ENCODE data around the gene PSTPIP1.

PSTPIP1 gene

DNA sequence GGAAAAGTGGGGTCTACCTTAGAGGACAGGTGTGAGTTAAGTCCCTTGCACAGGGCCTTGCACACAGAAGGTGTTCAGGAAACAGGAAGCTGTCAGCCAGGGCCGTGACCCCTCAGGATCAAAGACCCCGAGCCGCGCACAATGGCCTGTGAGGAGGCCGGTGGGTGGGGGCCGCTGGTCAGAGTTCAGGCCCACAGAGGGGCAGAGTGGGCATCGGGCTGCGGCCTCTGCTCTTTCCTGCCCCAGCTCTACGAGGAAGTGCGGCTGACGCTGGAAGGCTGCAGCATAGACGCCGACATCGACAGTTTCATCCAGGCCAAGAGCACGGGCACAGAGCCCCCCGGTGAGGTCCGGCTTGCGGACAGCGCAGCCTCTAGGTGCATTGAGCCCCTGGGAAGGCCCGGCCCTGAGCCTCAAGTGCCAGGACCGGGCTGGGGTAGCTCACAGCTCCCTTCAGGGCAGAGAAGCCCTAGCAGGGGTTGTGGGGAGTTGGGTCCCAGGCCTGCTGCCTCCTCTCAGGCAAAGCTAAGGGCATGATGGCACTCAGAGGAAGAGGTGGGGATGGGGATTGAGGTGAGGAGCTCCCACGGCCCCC is 37.2 kb downstream of the PSTPIP1 start:
- no peak for DNase-seq

- no peak for DNase-seq
Measured at GRCh38 chr15:77032647-77033416, 37.9 kb downstream of the PSTPIP1 start.

- DNase-seq, result no peak
Measured at GRCh38 chr15:77033417-77033728, 38.4 kb downstream of the PSTPIP1 start.

GRCh38 chr15:77033729-77034671 is 39.1 kb downstream of the PSTPIP1 start:
- no peak for DNase-seq

DNA sequence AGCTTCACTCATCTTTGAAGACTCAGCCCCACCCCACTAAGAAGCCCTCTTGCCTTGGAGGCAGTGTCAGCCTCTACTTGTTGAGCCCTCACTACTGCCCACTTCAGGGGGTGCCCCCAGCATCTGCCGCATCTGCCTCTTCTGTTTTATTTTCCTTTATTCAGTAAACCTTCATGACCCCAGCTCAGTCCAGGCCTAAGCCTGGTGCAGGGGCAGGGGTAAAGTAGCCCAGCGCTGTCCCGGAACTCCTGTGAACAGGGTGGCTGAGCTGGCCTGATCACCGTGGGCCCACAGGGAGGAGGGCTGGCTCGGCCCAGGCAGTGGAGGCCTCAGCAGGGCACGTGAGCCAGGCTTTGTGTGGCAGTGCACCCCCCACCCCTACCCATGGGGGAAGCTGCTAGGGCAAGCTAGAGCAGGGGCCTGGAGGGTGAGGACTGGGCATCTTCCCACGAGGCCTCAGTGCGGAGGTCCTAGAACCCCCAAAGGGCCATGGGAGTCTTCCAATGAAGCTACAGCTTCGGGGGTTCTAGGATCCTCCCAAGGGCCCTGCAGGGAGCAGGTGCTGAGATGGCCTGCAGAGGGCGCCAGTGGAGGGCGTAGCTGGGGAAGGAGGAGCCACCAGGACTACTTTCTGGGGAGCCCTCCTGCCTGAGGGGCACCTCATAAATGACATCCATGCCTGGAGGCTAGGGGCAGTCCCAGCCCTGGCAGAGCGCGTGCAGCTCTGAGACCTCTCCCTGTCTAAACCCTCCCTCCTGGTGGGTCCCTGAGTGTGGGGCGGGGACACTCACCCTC is 40.0 kb downstream of the PSTPIP1 start:
- DNase-seq, result no peak

- no peak for DNase-seq
Measured at GRCh38 chr15:77035584-77035983, 40.7 kb downstream of the PSTPIP1 start.

DNA sequence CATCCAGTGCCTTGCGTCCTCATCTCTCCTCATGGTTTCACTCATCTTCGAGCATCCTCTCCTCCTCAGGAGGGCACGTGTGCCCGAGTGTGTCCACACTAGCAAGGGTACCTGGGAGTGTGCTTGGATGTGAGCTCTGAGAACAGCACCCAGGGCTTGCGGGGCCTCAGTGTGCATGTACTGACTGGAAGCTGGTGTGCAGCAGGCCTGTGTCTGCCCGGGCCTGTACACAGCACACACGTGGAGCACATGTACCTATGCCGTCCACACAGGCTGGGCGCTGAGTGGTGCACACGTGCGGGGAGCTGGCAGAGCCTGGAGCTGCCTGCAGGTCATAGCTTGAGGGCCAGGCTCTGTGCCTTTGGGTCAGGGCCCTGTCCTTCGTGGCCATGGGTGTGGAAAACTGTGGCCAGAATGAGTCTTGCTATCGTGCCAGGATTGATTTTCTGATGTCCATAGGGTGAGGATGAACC is 41.1 kb downstream of the PSTPIP1 start:
- DNase-seq, result no peak

DNA sequence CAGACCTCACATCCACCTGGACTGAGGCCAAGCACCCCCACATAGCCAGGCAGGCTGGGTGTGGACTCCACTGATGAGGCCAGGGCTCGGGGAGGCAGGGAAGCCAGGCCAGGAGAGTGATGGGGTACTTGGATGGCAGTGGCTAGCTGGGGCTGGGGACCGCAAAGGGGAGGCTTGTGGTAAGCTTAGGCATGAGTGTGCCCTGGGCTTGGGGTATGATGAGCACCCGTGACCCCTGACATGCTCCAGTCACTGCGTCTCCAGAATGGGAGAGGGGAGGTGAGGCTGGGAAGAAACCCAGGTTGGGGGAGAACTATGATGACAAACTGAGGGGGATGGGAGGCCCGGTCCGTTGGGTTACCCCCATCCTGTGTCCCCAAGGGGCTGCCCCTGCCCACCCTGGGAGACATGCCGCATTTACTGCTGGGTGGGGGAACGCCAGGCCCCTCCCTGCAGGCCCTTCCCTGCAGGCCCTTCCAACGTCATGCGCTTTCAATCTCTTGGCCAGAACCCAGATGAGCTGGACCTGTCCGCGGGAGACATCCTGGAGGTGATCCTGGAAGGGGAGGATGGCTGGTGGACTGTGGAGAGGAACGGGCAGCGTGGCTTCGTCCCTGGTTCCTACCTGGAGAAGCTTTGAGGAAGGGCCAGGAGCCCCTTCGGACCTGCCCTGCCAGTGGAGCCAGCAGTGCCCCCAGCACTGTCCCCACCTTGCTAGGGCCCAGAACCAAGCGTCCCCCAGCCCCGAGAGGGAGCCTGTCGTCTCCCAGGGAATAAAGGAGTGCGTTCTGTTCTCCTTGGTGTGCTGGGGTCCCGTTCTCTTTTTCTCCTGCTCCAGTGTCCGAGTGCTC is 41.8 kb downstream of the PSTPIP1 start:
- no peak for DNase-seq

DNA sequence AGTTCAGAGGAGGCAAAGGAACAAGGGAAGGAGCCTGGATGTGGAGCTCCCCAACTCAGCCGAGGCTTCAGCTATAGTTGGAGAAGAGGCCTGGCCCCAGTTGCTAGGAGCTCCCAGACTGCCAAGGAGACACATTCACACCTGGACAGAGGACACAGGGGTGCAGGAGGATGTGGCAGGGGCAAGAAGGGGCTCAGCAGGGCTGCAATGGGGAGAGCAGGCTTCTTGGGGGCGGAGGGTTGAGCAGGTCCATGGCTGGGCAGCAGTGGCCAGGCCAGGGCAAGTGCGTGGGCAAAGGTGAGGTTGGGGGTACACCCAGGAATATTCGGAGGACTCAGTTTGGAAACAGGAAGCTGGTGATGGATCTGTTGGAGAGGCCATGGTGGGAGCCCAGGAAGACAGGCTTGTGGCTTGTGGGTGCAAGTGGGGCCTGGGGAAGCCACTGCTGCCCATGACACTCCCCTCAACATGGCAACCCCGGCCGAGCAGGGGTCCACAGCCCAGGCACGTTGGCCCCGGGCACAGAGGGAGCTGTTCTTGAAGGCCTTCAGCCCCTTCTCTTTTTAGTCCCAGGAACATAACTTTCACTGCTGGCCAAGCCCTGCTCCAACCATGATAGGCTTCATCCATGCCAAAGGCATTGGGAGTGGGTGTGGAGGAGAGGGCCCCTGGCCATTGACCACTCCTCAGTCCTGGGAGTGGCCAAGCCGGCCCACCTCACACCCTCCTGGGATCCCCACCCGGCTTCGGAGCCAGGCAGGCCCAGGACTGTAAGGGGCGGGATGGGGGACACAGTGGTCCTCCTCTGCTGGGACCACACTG is 42.7 kb downstream of the PSTPIP1 start:
- no peak for DNase-seq

GRCh38 chr15:77038312-77039216 is 43.6 kb downstream of the PSTPIP1 start:
- DNase-seq, result no peak

DNA sequence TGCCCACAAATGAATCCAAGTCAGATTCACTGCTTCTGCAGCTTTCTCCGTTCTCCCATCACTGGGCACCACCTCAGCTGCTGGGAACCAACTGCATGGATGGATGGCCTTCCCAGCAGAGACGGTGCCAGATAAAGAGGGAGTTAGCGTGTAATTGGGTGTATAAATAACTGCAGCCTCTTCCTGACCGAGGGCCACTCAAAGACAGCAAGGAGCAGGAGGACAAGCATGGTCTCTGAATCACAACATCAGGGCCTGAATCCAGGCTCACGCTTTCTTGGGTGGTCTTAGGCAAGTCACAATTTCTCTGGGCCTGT is 44.2 kb downstream of the PSTPIP1 start:
- DNase-seq, result no peak

GRCh38 chr15:77039848-77040247 is 44.9 kb downstream of the PSTPIP1 start:
- DNase-seq, result no peak

GRCh38 chr15:77040673-77041072 is 45.7 kb downstream of the PSTPIP1 start:
- DNase-seq, result no peak

GRCh38 chr15:77042245-77042919 is 47.5 kb downstream of the PSTPIP1 start:
- no peak for DNase-seq

GRCh38 chr15:77042955-77043920 is 48.3 kb downstream of the PSTPIP1 start:
- DNase-seq, result no peak

GRCh38 chr15:77044228-77045042 is 49.5 kb downstream of the PSTPIP1 start:
- no peak for DNase-seq

DNA sequence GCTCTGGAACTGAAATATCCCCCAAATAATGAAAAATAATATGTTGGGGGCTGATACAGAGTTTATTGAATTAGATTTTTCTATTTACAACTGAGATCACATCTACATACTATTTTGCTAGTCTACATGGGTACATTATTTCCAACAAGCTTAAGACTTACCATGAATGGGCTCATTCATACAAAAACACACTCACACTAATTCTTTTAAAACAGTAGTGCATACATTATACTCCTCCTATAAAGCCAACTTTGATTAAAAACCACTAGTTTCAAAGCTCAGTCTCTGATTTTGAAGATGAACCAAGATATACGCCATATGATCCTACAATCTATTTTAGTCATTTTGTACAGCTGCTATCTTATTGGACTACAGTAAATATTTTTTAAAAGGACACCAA is 51.1 kb downstream of the PSTPIP1 start:
- no peak for DNase-seq

All from AML-193 (cell line).